ENCODE results near the gene PATJ. TPM values are rescaled to one million over a fixed set of nuclear protein-coding genes. Genes with fewer than 3 reads are reported as not detected.

Gene PATJ
- total RNA-seq, 1 experiment from 2014 or later, result 57.9 TPM

- TF ChIP-seq TP53 (CRISPR knock-in tag; IDR thresholded peaks at IDR 0.05), result no peak
- TF ChIP-seq ZNF232 (CRISPR knock-in tag; IDR thresholded peaks at IDR 0.05), result no peak
- peak; percentile 31; the same call in 1 of the 2 replicates for TF ChIP-seq NFE2L1 (CRISPR knock-in tag; IDR thresholded peaks at IDR 0.05)
- TF ChIP-seq ATF1 (CRISPR knock-in tag; IDR thresholded peaks at IDR 0.05), result no peak
- TF ChIP-seq, protein P1, sequence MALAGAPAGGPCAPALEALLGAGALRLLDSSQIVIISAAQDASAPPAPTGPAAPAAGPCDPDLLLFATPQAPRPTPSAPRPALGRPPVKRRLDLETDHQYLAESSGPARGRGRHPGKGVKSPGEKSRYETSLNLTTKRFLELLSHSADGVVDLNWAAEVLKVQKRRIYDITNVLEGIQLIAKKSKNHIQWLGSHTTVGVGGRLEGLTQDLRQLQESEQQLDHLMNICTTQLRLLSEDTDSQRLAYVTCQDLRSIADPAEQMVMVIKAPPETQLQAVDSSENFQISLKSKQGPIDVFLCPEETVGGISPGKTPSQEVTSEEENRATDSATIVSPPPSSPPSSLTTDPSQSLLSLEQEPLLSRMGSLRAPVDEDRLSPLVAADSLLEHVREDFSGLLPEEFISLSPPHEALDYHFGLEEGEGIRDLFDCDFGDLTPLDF (CRISPR knock-in tag; IDR thresholded peaks at IDR 0.05), result no peak
- TF ChIP-seq CBFB (CRISPR knock-in tag; IDR thresholded peaks at IDR 0.05; ENCODE audit: low read depth), result no peak
- ChIA-PET POLR2A (no interaction called here), CTCF (no interaction called here)
- Mint-ChIP-seq H3K27ac (peak overlapping the region; percentile 92), H3K4me3 (no peak overlapping the region), H3K9me3 (no peaks in the 10 kb centered on the region), H3K4me1 (peaks cover 37% of the 10 kb centered on the region), H3K36me3 (no peaks in the 10 kb centered on the region), H3K27me3 (ENCODE audit: low read depth) (no peaks in the 10 kb centered on the region)
- ATAC-seq (no peak), DNase-seq (ENCODE audit: low spot score) (no peak)
These were observed 4.5 kb downstream of the PATJ start for GRCh38 chr1:61746813-61747212.

DNA sequence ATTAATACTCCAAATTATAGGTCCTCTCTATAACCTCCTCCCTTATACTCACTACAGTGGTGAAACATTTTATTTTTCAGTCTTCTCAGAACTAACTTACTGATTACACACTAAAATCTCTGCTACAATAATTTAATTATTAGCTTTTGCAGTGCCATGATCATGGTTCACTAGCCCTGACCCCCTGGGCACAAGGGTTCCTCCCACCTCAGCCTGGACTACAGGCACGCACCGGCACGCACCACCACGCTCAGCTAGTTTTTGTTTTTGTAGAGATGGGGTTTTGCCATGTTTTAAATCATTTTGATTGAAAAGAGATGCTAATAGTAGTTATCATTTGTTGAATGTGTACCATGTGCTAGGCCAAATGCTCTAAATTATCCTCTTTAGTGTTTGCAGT, 6.3 kb downstream of the PATJ start:
- no peak for DNase-seq (ENCODE audit: low spot score)
- no peaks in the 10 kb centered on the region for H3K27me3 Mint-ChIP-seq (ENCODE audit: low read depth)
- H3K4me3 Mint-ChIP-seq, result no peak overlapping the region
- H3K36me3 Mint-ChIP-seq, result no peaks in the 10 kb centered on the region
- H3K9me3 Mint-ChIP-seq, result no peaks in the 10 kb centered on the region
- ChIA-PET POLR2A (no interaction called here), CTCF (no interaction called here)
- ATAC-seq, result no peak
- TF ChIP-seq ZNF317 (CRISPR knock-in tag; IDR thresholded peaks at IDR 0.05; ENCODE audit: borderline replicate concordance, low read depth) (no peak), SP1 (CRISPR knock-in tag; conservative IDR thresholded peaks at IDR 0.05) (no peak), KAT7 (CRISPR knock-in tag; IDR thresholded peaks at IDR 0.05; ENCODE audit: borderline replicate concordance) (no peak), HMGA2 (CRISPR knock-in tag; IDR thresholded peaks at IDR 0.05) (no peak), ARID4B (CRISPR knock-in tag; IDR thresholded peaks at IDR 0.05; ENCODE audit: borderline replicate concordance) (no peak), CDX4 (CRISPR knock-in tag; IDR thresholded peaks at IDR 0.05; ENCODE audit: borderline replicate concordance) (no peak), ZNF138 (CRISPR knock-in tag; conservative IDR thresholded peaks at IDR 0.05) (no peak), RORB (CRISPR knock-in tag; IDR thresholded peaks at IDR 0.05) (no peak), JAZF1 (CRISPR knock-in tag; IDR thresholded peaks at IDR 0.05) (no peak), TEAD1 (CRISPR knock-in tag; IDR thresholded peaks at IDR 0.05) (no peak), SOX15 (CRISPR knock-in tag; IDR thresholded peaks at IDR 0.05) (no peak), RELA (CRISPR knock-in tag; IDR thresholded peaks at IDR 0.05; ENCODE audit: borderline replicate concordance) (no peak), PRRX2 (CRISPR knock-in tag; IDR thresholded peaks at IDR 0.05) (no peak), GRHL2 (CRISPR knock-in tag; IDR thresholded peaks at IDR 0.05; ENCODE audit: insufficient replicate concordance, severe bottlenecking) (no peak)
- TF ChIP-seq, protein P2, sequence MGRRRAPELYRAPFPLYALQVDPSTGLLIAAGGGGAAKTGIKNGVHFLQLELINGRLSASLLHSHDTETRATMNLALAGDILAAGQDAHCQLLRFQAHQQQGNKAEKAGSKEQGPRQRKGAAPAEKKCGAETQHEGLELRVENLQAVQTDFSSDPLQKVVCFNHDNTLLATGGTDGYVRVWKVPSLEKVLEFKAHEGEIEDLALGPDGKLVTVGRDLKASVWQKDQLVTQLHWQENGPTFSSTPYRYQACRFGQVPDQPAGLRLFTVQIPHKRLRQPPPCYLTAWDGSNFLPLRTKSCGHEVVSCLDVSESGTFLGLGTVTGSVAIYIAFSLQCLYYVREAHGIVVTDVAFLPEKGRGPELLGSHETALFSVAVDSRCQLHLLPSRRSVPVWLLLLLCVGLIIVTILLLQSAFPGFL (CRISPR knock-in tag; IDR thresholded peaks at IDR 0.05; ENCODE audit: borderline replicate concordance), result no peak
- TF ChIP-seq, protein P3, sequence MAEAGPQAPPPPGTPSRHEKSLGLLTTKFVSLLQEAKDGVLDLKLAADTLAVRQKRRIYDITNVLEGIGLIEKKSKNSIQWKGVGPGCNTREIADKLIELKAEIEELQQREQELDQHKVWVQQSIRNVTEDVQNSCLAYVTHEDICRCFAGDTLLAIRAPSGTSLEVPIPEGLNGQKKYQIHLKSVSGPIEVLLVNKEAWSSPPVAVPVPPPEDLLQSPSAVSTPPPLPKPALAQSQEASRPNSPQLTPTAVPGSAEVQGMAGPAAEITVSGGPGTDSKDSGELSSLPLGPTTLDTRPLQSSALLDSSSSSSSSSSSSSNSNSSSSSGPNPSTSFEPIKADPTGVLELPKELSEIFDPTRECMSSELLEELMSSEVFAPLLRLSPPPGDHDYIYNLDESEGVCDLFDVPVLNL (CRISPR knock-in tag; IDR thresholded peaks at IDR 0.05; ENCODE audit: borderline replicate concordance, low read depth), result no peak
- TF ChIP-seq, protein P4, sequence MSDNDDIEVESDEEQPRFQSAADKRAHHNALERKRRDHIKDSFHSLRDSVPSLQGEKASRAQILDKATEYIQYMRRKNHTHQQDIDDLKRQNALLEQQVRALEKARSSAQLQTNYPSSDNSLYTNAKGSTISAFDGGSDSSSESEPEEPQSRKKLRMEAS (CRISPR knock-in tag; IDR thresholded peaks at IDR 0.05), result no peak
- TF ChIP-seq, protein P5, sequence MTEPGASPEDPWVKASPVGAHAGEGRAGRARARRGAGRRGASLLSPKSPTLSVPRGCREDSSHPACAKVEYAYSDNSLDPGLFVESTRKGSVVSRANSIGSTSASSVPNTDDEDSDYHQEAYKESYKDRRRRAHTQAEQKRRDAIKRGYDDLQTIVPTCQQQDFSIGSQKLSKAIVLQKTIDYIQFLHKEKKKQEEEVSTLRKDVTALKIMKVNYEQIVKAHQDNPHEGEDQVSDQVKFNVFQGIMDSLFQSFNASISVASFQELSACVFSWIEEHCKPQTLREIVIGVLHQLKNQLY (CRISPR knock-in tag; IDR thresholded peaks at IDR 0.05), result no peak
- no peak overlapping the region for H3K27ac Mint-ChIP-seq
- peaks cover 47% of the 10 kb centered on the region for H3K4me1 Mint-ChIP-seq

All from WTC11 (cell line).